IMR-90 (cell line): ENCODE data around the gene ZCCHC3. TPM values are rescaled to one million over a fixed set of nuclear protein-coding genes. Genes with fewer than 3 reads are reported as not detected.
A peak's percentile ranks its signal among the peaks of the same experiment; 100 is the strongest.

ENCODE experiments used
- ATAC-seq: fragments of 200-7000 bp; cut with Tn5 transposase; 2 replicates; pipeline ENCODE4 v1.9.1; 2020; ENCODE audit warnings: low read depth, mild to moderate bottlenecking, moderate library complexity
- BruUV-seq: library from RNA; stranded (reverse); fragments of 400-500 nt; replicated peaks from 2 replicates; lab custom pipeline; 2021; lab: Mats Ljungman, UMichigan
- CTCF ChIA-PET: fragments of 300-600 bp; formaldehyde crosslinking; extraction: SDS; loops from one replicate; lab custom pipeline; 2021; ENCODE audit warnings: antibody characterized with exemption; lab: Yijun Ruan, JAX
- POLR2A ChIA-PET: fragments of 300-600 bp; sonication (Branson Sonifier 250); formaldehyde crosslinking; loops from one replicate; lab custom pipeline; 2022; ENCODE audit warnings: antibody characterized with exemption; ENCODE audit not compliant: unreplicated experiment; lab: Charles Lee
- DNase-seq: peaks from one replicate; pipeline ENCODE4 v3.0.0; 2013
- H2AFZ ChIP-seq: replicated peaks from 2 replicates; pipeline ENCODE3; 2013; ENCODE audit warnings: low read length, mild to moderate bottlenecking; ENCODE audit not compliant: poor library complexity
- H2AK5ac ChIP-seq: 2 replicates; pipeline ENCODE4 v1.6.1; 2013; ENCODE audit warnings: low read depth, low read length, inconsistent platforms
- H2AK9ac ChIP-seq: replicated peaks from 2 replicates; pipeline ENCODE3; 2013; ENCODE audit warnings: mild to moderate bottlenecking, low read depth, low read length, moderate library complexity; ENCODE audit not compliant: poor library complexity
- H2BK120ac ChIP-seq: 2 replicates; pipeline ENCODE4 v1.6.1; 2013; ENCODE audit warnings: low read depth, low read length, inconsistent platforms
- H2BK15ac ChIP-seq: 3 replicates; pipeline ENCODE4 v1.6.1; 2013; ENCODE audit warnings: low read depth, low read length, inconsistent platforms
- H2BK20ac ChIP-seq: 2 replicates; pipeline ENCODE4 v1.6.1; 2013; ENCODE audit warnings: low read depth, mild to moderate bottlenecking, inconsistent platforms, low read length, moderate library complexity
- H2BK5ac ChIP-seq: 2 replicates; pipeline ENCODE4 v1.6.1; 2013; ENCODE audit warnings: mild to moderate bottlenecking, low read depth, low read length, inconsistent platforms; ENCODE audit not compliant: poor library complexity, severe bottlenecking
- H3K14ac ChIP-seq: replicated peaks from 2 replicates; pipeline ENCODE4 v1.6.1; 2013; ENCODE audit warnings: low read depth, low read length, inconsistent platforms
- H3K18ac ChIP-seq: 2 replicates; pipeline ENCODE4 v1.6.1; 2013; ENCODE audit warnings: low read depth, low read length, control low read depth
- H3K23ac ChIP-seq: 2 replicates; pipeline ENCODE4 v1.6.1; 2013; ENCODE audit warnings: low read depth, low read length, inconsistent platforms
- H3K27ac ChIP-seq: 2 replicates; pipeline ENCODE4 v1.5.1; 2013; ENCODE audit warnings: mild to moderate bottlenecking, control low read depth, low read length; ENCODE audit not compliant: insufficient read depth
- H3K27me3 ChIP-seq: 2 replicates; pipeline ENCODE4 v1.6.1; 2013; ENCODE audit warnings: low read length; ENCODE audit not compliant: control insufficient read depth, insufficient read depth
- H3K36me3 ChIP-seq: 2 replicates; pipeline ENCODE4 v1.6.1; 2013; ENCODE audit warnings: low read length, mixed read lengths; ENCODE audit not compliant: control insufficient read depth, insufficient read depth
- H3K4ac ChIP-seq: 2 replicates; pipeline ENCODE4 v1.6.1; 2013; ENCODE audit warnings: low read depth, low read length, inconsistent platforms
- H3K4me1 ChIP-seq: 2 replicates; pipeline ENCODE4 v1.6.1; 2013; ENCODE audit warnings: low read length, mixed read lengths; ENCODE audit not compliant: control insufficient read depth, insufficient read depth
- H3K4me2 ChIP-seq: 2 replicates; pipeline ENCODE4 v1.6.1; 2013; ENCODE audit warnings: low read depth, mild to moderate bottlenecking, control low read depth, low read length, moderate library complexity
- H3K4me3 ChIP-seq: 2 replicates; pipeline ENCODE4 v1.5.1; 2013; ENCODE audit warnings: low read depth, mild to moderate bottlenecking, control low read depth, low read length, moderate library complexity; ENCODE audit not compliant: insufficient read depth
- H3K56ac ChIP-seq: 2 replicates; pipeline ENCODE4 v1.6.1; 2013; ENCODE audit warnings: low read length, inconsistent platforms; ENCODE audit not compliant: insufficient read depth; ENCODE audit errors: extremely low read depth
- H3K79me1 ChIP-seq, 2 experiments: 2 replicates each; pipeline ENCODE4 v1.6.1; 2013; ENCODE audit warnings: low read length in 2 of 2, inconsistent platforms in 1 of 2, low read depth in 1 of 2
- H3K9ac ChIP-seq: 2 replicates; pipeline ENCODE4 v1.6.1; 2013; ENCODE audit warnings: low read depth, low read length, control low read depth
- H3K9me1 ChIP-seq: 2 replicates; pipeline ENCODE4 v1.6.1; 2013; ENCODE audit warnings: low read length, inconsistent platforms; ENCODE audit not compliant: insufficient read depth
- H3K9me3 ChIP-seq: 2 replicates; pipeline ENCODE4 v1.6.1; 2013; ENCODE audit warnings: low read length; ENCODE audit not compliant: control insufficient read depth, insufficient read depth
- H4K20me1 ChIP-seq: 2 replicates; pipeline ENCODE4 v1.6.1; 2013; ENCODE audit warnings: low read length, inconsistent platforms; ENCODE audit not compliant: insufficient read depth
- H4K5ac ChIP-seq: 2 replicates; pipeline ENCODE4 v1.6.1; 2013; ENCODE audit warnings: mild to moderate bottlenecking, low read depth, low read length, control low read depth
- H4K8ac ChIP-seq, 2 experiments: 2 replicates each; pipeline ENCODE4 v1.6.1; 2013; ENCODE audit warnings: low read depth in 2 of 2, low read length in 2 of 2, control low read depth in 1 of 2, inconsistent platforms in 1 of 2
- H4K91ac ChIP-seq: 2 replicates; pipeline ENCODE4 v1.6.1; 2013; ENCODE audit warnings: low read depth, low read length, inconsistent platforms; ENCODE audit not compliant: insufficient read depth
- MXI1 ChIP-seq: IDR thresholded peaks from 2 replicates; pipeline ENCODE4 v1.6.1; 2012; ENCODE audit warnings: low read depth, mild to moderate bottlenecking, low read length, moderate library complexity, borderline replicate concordance
- WGBS, 2 experiments: methylation state at CpG; one replicate each; pipeline versions ENCODE4 v1.1.5 to v1.1.7; 2013; ENCODE audit warnings: missing lambda C conversion rate in 2 of 2; ENCODE audit not compliant: insufficient read length in 1 of 2; ENCODE audit errors: extremely low coverage in 2 of 2; 5-methylcytosine and 5-hydroxymethylcytosine counted together
- dilution Hi-C: fragments of 300-500 bp; cut with HindIII; formaldehyde crosslinking; loops from one replicate; pipeline ENCODE4 v1.14.3; 2018; ENCODE audit warnings: low sequenced_read_pairs; ENCODE audit not compliant: unreplicated experiment
- in situ Hi-C: fragments of 300-500 bp; cut with MboI; formaldehyde crosslinking; loops from 3 replicates; pipeline ENCODE4 v1.14.3; 2019; ENCODE audit warnings: low sequenced_read_pairs, inconsistent platforms, mixed read lengths
- intact Hi-C: fragments of 100-400 bp; cut with micrococcal nuclease; formaldehyde crosslinking; loops from 2 replicates; pipeline ENCODE4 v1.10.0; 2022
- polyA plus RNA-seq, 3 experiments: library from polyadenylated mRNA; depleted of rRNA; stranded (reverse); fragments of >200 nt; gene quantifications; 2 replicates each; pipeline ENCODE4 v1.2.3, GENCODE V29; 2012; ENCODE audit warnings: low replicate concordance in 1 of 3
- total RNA-seq: library from RNA; depleted of rRNA; stranded (reverse); fragments of >200 nt; gene quantifications from 2 replicates; pipeline ENCODE4 v1.2.3, GENCODE V29; 2012

Gene ZCCHC3
- total and polyA plus RNA-seq, 2 of the 4 experiments (the other 2 are of a cell fraction), result 8.2 to 10.9 TPM

DNA sequence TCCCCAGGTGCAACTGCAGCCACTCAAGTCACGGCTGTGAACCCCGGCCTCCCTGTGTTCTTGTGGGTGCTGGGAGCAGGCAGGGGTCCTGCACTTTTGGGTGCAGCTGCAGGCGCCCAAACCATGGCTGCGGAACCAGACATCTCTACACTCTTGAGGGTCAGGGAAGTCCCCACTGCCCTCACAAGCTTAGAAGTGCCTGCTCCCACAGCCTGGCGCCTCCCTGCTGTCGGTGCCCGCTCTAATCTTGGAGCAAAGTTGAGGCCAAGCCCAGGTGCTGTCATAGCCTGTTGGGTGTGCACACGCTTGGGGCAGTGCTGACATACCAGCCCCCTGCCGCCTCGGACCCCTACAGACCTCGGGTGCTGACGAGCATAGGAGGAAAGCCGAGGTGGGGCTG lies 33.7 kb upstream of the ZCCHC3 start:
- no peak overlapping the region for H3K4me3 ChIP-seq
- H2BK15ac ChIP-seq, result no peak overlapping the region
- TF ChIP-seq MXI1, result no peak
- dilution Hi-C loops, result no loop called here
- no peak overlapping the region for H2BK120ac ChIP-seq
- no peaks in the 10 kb centered on the region; the same call in 1 of the 2 replicates for H3K9me1 ChIP-seq
- H2AK9ac ChIP-seq, result peak overlapping the region; percentile 50
- H3K4me1 ChIP-seq, result no peaks in the 10 kb centered on the region
- no peak overlapping the region for H3K18ac ChIP-seq
- WGBS, 2 experiments, result 60% methylated on average over 1 of the region's 13 CpGs; no CpG with 5 or more reads in 1 of the 2 experiments
- no peaks in the 10 kb centered on the region for H3K79me1 ChIP-seq
- no peak overlapping the region for H3K4ac ChIP-seq
- no peak overlapping the region for H2BK20ac ChIP-seq
- H3K56ac ChIP-seq, result no peak overlapping the region
- in situ Hi-C loops, result no loop called here
- H3K27me3 ChIP-seq, result peaks cover 10% of the 10 kb centered on the region; the same call in 1 of the 2 replicates
- ChIA-PET CTCF (interaction anchor here (0.5 kb wide), 1 partner anchor 358 kb away, joined by 4 read pairs; no protein-coding TSS in a partner anchor), POLR2A (no interaction called here)
- DNase-seq, result no peak
- no peak overlapping the region for H3K4me2 ChIP-seq
- no peak overlapping the region for H4K5ac ChIP-seq
- no peaks in the 10 kb centered on the region for H3K9me3 ChIP-seq
- no peaks in the 10 kb centered on the region for H4K20me1 ChIP-seq
- BruUV-seq, result no TSS peak
- no peak overlapping the region for H4K91ac ChIP-seq
- H3K23ac ChIP-seq, result no peak overlapping the region
- H3K27ac ChIP-seq, result no peak overlapping the region
- no peak overlapping the region for H3K14ac ChIP-seq
- intact Hi-C loops, result no loop called here
- no peak overlapping the region for H2AK5ac ChIP-seq
- no peak for ATAC-seq
- H3K36me3 ChIP-seq, result no peaks in the 10 kb centered on the region
- H2BK5ac ChIP-seq, result no peak overlapping the region
- no peak overlapping the region for H3K9ac ChIP-seq
- H2AFZ ChIP-seq, result peak overlapping the region; percentile 23
- H4K8ac ChIP-seq, result no peak overlapping the region
